ENCODE measurements around the gene OTOS.

Gene OTOS

DNA sequence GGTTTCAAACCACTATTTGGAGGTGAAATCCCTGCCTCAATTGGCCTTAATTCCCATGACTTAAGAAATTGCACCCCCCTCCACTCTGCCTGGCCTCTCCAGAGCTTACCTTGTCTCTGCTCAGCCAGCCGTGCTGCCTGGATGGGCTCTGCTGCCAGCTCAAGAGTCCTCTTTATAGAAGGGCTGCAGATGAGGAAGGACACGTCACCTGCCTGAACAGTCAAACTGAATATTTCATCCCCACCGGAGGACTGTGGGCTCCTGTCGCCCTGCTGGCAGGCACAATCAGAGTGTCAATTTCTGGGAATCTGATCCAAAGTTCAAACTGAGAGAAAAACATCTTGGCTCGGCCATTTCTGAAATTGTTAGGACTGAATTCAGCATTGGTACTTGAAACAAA is at the start of gene OTOS:
Gene OTOS, minus strand, starts transcription at position 148 of the 400 bp plus-strand sequence. CDS start 332 bp downstream, outside the sequence.
- no peak for DNase-seq

DNA sequence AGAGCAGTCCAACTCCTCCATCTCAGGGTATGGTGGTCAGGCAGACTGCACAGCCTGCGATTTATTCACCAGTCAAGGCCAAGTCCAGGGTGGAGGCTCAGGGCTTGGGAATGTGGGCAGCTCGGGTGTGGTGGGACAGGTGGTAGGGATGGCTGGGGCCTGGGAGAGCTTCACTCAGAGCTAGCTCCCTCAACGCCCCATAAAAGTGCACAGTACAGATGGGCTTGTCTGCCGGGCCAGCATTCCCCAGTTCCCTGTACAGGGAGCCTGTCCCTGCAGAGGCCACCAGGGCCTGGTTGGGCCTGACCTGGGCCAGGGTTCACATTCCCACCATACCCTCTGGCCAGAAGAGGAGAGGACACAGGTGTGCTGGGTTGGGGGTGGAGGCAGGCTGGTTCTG is 49.2 kb upstream of the OTOS start:
- DNase-seq = no peak

DNA sequence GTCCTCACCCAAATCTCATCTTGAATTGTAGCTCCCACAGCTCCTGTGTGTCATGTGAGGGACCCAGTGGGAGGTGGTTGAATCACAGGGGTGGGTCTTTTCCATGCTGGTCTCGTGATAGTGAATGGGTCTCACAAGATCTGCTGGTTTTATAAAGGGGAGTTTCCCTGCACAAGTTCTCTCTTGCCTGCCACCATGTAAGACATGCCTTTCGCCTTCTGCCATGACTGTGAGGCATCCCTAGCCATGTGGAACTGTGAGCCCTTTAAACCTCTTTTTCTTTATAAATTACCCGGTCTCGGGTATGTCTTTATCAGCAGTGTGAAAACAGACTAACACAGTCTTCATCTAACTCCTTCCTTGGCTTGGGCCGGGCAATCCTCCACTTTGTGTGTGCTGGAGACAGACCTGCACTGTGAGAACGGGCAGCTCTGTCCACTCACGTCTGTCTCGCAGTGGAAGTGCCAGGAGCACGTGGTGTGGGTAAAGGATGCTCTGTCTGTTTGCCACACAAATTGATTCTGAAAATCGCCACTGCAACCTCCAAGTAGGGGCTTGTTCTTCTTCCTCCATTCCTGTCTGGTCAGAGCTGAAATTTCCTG is 47.6 kb upstream of the OTOS start:
- DNase-seq = no peak

DNA sequence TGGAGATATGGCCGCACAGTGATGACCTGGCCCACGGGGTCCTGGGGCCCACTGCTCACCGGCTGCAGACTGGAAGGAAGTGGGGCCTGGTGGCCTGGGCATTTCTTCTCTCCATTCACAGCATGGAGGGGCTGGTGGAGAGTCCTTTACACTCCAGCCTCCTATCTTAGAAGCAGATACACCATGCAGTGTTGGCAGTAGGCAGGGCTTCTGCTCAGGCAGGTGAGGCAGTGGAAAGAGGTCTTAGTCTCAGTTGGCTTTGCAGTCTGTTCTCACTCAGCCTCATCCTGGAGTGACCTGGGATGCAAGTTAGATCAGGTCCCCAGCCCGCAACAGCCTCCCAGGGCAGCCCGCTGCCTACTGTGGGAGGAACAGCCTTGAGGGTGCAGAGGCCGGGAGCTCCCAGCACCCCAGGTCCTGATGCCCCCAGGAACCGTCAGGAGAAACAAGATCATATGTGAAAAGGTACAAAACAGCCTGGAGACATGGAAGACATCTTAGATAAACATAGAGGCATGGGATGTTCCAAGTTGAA is 45.8 kb upstream of the OTOS start:
- DNase-seq = no peak

DNA sequence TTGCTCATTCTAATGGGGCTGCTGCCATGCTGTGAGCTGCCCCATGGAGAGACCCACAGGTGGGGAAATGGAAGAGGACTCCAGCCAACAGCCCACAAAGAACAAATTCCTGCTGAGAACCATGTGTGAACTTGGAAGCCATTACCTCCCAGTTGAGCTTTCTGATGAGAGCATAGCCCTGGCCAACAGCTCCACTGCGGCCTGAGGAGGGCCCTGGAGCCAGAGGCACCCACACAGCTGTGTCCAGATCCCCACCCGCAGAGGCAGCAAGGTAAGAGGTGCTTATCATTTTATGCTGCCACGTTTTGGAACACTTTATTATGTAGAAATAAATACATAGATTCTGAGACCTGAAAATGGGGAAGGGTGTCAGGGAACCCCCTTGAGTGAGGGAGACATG is 44.2 kb upstream of the OTOS start:
- no peak for DNase-seq

DNA sequence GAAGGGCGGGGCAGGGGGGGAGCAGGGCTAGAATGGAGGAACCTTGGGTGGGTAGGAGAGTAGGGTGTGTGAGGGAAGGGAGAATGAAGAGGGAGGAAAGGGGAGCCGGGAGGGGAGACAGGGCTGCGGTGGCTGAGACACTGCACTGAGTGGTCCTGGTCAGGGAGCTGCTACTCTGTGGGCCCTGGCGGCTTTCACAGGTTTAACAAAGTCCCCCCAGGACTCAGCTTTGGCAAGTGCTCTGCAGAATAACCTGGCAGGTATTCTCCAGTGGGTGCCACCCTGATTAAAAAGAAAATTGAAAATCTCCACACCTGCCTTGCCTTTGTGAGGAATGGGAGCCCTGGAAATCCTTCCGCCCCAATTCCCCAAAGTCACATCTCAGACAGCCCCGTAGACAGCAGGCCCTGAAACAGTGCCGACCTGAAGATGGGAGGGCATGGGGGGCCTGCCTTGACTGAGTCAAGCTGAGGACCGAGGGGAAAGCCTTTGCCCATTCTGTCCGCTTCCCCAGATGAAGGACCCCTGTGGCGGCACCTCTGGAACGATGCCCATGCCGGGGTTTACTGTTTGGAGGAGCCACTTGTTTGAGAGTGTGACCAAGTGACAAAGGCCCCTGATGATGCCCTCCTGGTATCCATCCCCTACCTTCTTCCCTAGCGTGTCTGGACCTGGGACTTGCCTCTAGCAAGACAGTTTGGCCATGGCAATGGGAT is 43.6 kb upstream of the OTOS start:
- DNase-seq = no peak

DNA sequence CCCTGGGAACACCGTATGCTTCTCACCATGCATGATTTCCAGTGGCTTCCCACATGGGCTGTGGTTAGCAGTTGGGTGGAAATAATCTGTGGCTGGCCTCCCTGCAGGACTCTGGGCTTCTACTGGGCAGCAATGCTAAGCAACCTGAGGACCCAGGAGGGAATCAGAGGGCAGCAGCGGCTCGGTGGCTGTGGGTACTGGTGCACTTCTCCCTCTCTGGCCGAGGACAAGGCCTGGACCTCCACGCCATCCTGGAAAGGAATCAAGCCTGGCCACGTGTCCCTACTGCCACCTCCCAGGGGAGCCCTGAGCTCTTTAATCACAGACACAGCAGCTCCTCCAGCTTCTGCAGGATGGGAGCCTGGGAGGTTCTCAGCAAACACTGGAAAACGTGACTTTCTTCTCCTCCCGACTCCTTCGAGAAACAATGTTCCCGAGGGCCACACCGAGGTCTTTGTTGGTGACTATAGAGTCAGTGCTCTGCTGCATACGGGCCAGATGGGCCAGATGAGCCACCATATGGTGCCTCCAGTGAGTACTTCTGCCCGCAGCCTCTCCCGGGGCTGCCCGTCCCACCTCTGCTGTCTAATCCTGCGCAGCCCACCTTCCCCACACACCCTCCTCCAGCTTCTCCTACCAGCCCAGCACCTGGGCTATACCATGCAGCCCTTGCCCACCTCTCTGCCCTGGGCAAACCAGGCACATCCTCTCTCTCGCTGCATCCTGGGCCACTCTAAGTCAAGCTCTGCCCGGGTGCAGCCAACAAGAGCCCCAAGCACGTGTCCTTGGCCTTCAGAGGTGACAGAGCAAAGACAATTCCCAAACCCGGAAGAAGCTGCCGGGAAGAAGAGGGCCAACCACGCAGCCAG is 42.8 kb upstream of the OTOS start:
- no peak for DNase-seq

DNA sequence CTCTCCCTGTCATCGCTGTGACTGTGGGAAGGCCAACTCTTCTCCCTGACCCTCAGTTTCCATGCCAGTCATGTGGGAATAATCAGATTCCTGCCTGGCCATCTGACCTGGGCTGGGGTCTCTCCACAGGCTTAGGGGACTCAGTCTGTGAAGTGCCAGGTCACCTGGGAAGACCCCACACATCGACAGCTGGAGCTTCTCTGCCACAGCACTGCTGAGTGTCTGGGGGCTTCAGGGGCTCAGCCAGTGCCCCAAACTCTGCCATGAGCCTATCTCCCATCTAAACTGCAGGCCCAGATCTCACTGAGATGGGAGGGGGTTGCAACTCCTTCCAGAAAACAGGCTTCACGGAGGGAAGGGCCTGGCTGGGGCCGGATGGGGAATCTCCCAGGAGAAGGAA is 42.0 kb upstream of the OTOS start:
- DNase-seq = no peak

DNA sequence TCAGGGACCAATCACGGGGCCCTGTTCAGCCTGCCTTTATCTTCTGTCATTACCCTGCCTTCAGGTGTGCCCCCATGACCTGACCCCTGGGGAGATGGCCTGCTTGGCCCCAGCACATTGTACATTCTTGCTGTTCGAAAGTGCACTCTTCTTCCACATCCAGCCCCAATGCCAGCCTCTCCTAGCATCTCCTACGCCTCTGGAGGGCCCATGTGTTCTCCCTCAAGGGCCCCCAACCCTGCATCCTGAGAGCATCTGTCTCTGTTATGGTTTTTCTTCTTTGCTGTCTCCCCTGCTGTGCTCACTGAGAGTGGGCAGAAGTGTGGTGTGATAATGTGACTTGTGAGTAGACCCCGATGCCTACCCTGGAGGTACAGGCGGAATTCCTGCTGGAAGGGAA is 41.5 kb upstream of the OTOS start:
- DNase-seq = no peak

DNA sequence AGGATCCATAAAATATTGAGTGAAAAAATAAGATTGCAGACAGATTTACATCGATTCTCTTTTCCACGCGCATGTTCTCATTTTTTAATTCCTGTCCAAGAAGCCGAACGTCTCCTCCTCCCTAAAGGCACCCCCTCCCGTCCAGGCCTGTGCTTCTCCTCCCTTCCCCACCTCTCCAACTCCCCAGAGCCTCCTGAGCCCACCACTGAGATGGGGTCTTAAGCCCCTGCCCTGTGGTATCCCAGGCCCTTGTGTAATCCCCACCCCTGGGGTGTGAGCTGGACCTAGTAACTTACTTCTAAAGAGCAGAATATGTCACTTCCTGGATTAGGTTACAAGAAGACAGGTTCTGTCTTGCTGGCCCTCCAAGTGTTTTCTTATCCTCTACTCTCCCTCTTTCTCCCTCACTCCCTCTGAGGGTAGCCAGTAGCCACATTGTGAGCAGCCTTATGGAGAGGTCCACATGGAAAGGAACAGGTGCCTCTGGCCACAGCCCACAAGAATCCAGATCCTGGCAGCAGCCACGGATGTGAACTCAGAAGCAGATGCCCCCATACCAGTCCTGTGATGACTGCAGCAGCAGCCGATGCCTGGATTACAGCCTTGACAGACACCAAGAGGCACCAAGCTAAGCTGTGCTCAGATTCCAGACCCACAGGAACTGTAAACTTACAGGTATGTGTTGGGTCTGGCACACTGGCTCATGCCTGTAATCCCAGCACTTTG is 39.6 kb upstream of the OTOS start:
- DNase-seq = no peak

DNA sequence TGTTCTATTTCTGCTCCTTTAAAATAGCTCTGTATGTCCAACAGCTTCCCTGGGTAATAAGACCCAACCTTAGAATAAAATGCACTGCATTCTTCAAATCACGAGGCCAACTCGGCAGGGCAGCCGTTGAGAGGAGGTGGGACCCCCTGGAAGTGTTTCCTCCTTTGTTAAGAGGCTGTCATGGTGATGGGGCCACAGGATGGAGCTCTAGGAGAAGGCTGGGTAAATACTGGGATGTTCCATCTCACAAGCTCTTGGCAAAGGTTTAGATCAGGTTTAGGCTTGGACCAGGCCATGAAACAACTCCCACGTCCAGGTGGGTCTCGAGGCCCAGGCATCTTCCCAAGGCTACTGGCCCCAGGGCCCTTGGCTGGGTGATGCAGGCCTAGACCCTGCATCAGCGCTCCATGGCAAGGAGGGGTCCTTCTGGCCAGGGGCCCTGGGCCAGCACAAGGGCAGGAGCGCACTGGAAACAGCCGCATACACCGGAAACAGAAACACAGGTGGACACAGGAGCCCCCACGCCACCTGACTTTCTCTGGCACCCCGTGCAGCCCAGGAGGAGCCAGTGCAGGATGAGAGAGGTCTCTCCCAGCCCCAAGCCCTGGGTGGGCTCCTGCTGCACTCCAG is 38.8 kb upstream of the OTOS start:
- no peak for DNase-seq

DNA sequence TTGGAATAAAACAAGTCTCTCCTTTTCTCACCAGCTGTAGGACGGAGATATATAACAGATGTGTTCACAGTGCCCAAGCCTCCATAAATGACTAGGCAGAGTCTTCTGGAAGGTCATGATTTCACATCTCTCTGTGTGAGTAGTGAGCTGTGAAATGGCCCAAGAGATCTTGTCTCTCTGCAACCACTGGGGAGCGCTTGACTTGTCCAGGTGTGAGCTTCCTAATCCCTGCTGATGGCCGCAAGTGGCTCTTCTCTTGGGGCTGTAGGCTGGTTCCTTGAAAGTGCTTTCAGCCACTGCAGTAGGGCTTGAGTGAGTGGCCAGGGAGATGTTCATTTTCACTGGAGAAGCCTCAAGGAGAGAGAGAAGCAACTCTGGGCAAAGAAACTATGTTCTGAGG is 38.1 kb upstream of the OTOS start:
- DNase-seq = no peak

DNA sequence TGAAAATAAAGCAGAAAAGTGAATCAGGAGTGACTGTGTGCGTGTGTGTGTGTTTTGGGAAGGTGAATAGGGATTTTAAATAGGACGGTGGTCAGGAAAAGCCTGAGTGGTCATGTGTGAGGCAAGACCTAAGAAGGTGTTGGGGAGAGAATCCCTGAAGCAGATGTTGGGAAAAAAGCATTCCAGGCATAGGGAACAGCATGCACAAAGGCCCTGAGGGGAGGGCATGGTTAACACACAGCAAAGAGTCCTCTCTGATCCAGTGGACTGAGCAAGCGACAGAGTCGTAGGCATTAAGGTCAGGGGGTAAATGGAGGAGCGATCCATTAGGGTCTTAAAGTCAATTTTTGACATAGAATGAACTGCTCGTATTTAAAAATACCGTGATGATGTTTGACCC is 34.0 kb upstream of the OTOS start:
- DNase-seq = no peak

DNA sequence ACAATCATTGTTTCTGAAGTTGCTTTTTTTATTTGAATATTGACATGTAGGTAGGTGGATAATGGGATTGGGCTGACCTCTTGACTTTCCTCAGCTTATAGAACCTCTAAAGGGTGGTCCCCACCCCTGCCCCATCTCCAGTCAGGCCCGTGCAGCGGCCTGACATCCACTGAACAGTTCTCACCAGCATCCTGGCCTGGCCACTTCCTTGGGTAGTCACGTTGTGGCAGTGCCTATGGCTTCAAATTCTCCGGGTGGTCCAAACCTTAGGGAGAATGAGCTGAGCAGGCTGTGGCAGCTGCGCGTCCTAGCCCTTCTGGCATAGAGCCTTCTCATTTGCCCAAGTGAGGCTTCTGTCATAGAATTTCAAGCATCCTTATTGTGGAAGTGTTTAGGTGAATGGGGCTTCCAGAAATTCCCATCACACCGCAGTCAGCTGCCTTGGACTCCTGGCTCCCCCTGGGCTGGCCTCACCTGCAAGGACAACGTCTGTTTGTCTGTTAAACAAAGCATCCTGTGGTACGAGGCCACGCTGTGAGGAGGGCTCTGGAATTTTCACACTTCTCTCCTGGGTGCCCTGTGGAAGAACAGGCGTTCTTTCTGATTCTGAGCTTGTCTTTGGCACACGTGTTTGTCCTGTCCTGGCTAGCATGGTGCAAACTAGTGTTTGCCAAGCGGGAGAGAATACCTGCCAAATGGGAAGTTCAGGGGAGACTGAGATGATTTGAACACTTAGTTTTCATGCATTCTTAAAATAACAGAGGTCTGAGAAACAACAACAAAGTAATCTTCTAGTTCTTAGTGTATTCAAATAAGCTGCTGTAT is 31.8 kb upstream of the OTOS start:
- DNase-seq = no peak

DNA sequence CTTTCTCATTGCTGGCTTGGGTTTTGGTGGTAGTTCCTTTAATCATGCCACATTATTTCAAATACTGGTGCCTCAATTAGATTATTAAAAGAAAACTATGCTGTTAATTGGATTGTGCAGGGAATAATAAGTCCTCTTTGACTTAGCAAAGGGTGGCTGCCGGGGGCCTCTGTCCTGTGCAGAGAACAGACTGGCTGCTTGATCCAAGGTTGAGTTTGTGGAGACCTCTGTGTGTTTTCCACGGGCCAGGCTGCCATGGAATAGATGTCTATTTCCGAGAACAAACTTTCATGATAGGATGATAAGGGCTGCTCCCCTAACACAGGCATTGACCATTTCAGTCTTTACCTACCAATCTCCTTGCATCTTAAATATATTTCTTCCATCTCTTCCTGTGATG is 30.4 kb upstream of the OTOS start:
- no peak for DNase-seq

DNA sequence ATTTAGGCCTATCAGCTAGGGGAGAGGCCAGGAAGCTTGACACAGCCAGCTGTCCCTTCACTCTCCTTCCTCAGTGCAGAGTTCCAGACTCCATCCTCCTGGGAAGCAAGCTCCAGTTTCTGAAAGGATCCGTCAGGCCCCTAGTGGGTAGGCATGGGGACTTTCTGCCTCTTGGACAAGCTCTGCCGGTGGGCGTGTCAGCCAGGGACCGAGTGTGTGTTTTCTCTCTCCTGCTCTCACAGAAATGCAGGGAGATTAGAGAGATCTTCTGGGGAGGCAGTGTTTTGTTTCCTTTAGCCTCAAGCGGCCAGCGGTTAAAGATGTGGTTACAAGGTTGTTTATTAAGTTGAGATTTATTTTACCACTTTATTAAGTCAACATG is 29.9 kb upstream of the OTOS start:
- no peak for DNase-seq

DNA sequence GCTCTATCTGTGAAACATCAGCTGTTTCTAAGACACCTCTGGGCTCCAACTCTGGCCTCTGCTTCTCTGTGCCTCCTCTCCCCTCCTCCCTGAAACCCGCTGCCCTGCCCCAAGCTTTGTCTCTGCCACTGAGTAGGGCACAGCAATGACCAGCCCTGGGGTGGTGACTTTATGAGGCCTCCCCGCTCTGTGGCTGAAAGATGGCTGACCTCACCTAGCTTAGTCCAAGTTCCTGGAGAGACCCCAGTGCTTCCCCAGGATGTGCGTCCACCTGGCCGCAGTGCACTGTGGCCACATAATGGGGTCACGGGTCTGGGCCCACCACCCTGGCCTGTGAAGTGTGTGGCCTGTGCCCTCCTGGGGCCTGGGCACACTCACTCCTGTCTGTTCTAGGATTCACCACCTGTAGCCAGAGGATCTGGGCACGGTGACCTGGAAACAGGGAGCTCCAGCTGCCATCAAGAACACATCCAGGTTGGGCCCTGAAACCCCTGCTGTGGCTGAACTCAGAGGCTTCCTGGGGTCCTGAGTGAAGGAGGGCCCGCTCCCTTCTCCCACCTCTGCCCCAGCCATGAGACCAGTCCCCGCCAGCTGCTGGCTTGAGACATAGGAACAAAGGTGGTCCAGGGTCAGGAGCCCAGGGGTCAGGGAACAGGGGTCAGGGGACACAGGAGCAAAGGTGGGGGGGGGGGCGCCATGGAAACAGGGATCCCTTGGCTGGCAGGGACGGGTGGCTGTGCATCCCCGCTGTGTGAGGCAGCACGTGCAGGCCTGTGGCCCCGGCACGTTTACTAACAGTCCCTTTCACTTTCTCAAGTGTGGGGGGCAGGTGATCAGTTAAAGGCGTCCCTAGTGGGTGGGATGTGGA is 29.3 kb upstream of the OTOS start:
- no peak for DNase-seq

DNA sequence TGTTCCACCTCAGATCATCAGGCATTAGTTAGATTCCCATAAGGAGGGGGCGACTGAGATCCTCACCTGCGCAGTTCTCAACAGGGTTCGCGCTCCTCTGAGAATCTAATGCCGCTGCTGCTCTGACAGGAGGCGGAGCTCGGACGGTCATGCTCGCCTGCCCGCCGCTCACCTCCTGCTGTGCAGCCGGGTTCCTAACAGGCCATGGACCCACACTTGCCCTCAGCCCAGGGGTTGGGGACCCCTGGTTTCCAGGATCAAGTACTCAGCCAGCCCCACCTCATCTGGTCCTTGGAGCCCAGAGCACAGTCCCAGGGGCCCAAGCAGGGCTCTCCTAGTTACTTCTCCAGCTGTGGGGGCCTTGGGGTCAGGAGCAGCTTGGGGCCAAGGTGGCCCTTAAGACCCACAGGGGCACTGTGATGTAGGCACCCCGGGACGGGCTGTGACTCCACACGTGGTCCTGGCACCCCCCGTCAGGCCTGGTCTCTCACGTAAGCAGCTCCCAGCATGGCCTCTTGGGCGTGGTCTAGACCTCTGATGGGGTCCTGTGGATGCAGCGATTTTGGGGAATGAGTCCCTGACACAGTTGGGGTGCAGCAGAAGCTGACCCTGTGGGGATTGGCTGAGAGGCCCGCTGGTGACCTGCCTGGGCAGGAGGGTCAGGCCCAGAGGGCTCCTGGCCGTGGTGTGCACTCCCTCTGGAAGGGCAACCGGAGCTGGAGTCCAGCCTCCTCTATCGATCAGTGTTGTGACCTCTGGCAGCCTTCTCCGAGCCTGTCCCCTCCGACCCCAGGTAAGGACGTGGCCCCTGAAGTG is 28.3 kb upstream of the OTOS start:
- no peak for DNase-seq

DNA sequence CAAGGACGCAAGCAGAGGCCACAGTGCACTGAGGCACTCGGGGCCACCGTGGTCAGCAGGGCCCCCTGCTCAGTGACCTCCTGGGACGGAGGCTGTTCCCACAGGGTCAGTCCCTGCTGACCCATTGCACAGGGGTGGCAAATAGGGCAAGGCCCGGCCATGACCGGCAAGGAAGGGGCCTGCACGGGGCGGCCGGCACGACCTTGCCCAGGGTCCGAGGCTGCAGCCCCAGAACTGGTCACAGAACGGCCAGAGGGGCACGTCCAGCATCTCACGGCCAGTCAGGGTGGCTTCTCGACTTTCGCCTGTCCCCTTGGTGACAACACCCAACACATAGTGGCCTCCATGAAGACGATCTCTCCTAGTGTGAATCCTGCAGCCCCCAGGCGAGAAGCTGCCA is 27.6 kb upstream of the OTOS start:
- no peak for DNase-seq

DNA sequence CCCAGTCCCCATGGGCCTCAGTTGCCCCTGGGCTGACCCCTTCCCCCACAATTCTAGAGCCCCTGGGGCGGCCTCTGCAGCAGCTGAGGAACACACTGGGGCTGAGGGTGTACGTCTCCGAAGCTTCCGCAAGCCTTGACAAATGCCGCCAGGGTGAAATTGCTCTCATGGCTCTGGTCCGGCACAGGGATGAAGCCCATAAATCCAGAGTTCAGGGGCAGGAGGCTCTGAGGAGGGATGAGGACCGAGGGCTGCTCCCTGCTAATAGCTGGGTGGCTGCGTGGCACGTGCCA is 27.1 kb upstream of the OTOS start:
- no peak for DNase-seq
